ENCODE measurements around the gene NRXN3. TPM values are rescaled to one million over a fixed set of nuclear protein-coding genes. Genes with fewer than 3 reads are reported as not detected.

NRXN3 gene
- total and polyA plus RNA-seq, 4 donors, result 1.5 to 16.6 (median 7.7) TPM

GRCh38 chr14:79856381-79856780 lies 1686.2 kb downstream of the NRXN3 start:
- H3K27me3 ChIP-seq (ENCODE audit: control insufficient read depth in 1 of 2, insufficient read depth in 2 of 2, low read length in 1 of 2), result no peaks in the 10 kb centered on the region
- H3K27ac ChIP-seq (ENCODE audit: low read depth in 1 of 2, low read length in 2 of 2), result no peak overlapping the region
- H3K36me3 ChIP-seq (ENCODE audit: control insufficient read depth in 1 of 2, insufficient read depth in 2 of 2, low read length in 1 of 2), result peaks cover 0 to 3% of the 10 kb centered on the region in 2 donors
- DNase-seq (no peak), ATAC-seq (ENCODE audit: low FRiP score) (no peak)
- H3K4me1 ChIP-seq (ENCODE audit: control insufficient read depth in 1 of 2, insufficient read depth in 2 of 2, low read length in 2 of 2), result no peaks in the 10 kb centered on the region
- WGBS, 2 donors, result 29 to 32% methylated on average over 1 of the region's 1 CpG
- intact Hi-C loops (cut with DNase I), result no loop called here
- no peaks in the 10 kb centered on the region for H3K9me3 ChIP-seq (ENCODE audit: control insufficient read depth, low read length)
- no peak overlapping the region for H3K4me3 ChIP-seq (ENCODE audit: low read length in 2 of 2)

GRCh38 chr14:79861111-79861510 lies 1690.9 kb downstream of the NRXN3 start:
- intact Hi-C loops (cut with DNase I), result no loop called here
- H3K4me1 ChIP-seq (ENCODE audit: control insufficient read depth in 1 of 2, insufficient read depth in 2 of 2, low read length in 2 of 2), result no peaks in the 10 kb centered on the region
- 91 to 92% methylated on average over 9 of the region's 9 CpGs for WGBS, 2 donors
- H3K36me3 ChIP-seq (ENCODE audit: control insufficient read depth in 1 of 2, insufficient read depth in 2 of 2, low read length in 1 of 2), result peaks cover 0 to 3% of the 10 kb centered on the region in 2 donors
- no peak overlapping the region for H3K27ac ChIP-seq (ENCODE audit: low read depth in 1 of 2, low read length in 2 of 2)
- ATAC-seq (ENCODE audit: low FRiP score) (no peak), DNase-seq (no peak)
- no peaks in the 10 kb centered on the region for H3K9me3 ChIP-seq (ENCODE audit: control insufficient read depth, low read length)
- H3K4me3 ChIP-seq (ENCODE audit: low read length in 2 of 2), result no peak overlapping the region
- H3K27me3 ChIP-seq (ENCODE audit: control insufficient read depth in 1 of 2, insufficient read depth in 2 of 2, low read length in 1 of 2), result no peaks in the 10 kb centered on the region

DNA sequence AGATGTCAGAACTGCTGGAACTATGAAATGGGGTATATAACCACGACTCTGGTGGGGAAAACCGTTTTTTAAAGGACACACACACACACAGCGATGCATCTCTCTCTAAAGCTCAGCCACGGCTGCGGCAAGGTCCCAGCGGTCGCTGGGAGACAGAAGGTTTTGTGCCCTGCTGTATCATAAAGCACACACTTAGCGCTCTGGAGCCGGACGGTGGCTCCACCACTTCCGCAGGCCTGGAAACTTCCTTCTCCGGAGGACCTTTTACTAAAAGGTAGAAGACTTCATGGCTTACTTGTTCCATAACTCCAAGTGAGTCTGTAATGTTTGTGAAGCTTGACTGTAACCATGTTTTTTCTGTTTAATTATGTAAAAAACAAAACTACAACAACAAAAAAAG lies 1691.9 kb downstream of the NRXN3 start:
- ATAC-seq (ENCODE audit: low FRiP score) (no peak), DNase-seq (no peak)
- no peaks in the 10 kb centered on the region for H3K4me1 ChIP-seq (ENCODE audit: control insufficient read depth in 1 of 2, insufficient read depth in 2 of 2, low read length in 2 of 2)
- H3K36me3 ChIP-seq (ENCODE audit: control insufficient read depth in 1 of 2, insufficient read depth in 2 of 2, low read length in 1 of 2), result peaks cover 0 to 3% of the 10 kb centered on the region in 2 donors
- H3K27me3 ChIP-seq (ENCODE audit: control insufficient read depth in 1 of 2, insufficient read depth in 2 of 2, low read length in 1 of 2), result no peaks in the 10 kb centered on the region
- no peak overlapping the region for H3K4me3 ChIP-seq (ENCODE audit: low read length in 2 of 2)
- H3K9me3 ChIP-seq (ENCODE audit: control insufficient read depth, low read length), result no peaks in the 10 kb centered on the region
- H3K27ac ChIP-seq (ENCODE audit: low read depth in 1 of 2, low read length in 2 of 2), result no peak overlapping the region
- intact Hi-C loops (cut with DNase I), result no loop called here
- WGBS, 2 donors, result 94 to 98% methylated on average over 12 of the region's 12 CpGs

DNA sequence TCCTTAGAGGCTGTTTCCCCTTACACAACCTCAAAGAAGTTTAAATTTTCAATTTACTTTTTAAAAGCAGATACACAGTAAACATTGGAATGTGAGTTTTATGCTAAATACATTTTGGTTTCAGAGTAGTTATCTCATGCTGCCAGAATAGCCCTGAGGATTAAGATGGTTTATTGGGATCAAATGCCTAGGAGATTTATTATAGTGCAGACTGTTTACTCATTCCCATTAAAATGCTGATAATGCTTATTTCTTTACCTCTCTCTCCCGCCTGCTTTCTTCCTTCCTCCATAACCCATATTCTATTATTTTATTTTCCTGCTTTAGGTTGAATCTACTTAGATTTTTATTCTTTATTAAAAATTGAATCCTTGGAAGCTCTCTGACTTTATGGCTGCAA lies 1701.0 kb downstream of the NRXN3 start:
- Histone ChIP-seq H3K9me3 (ENCODE audit: control insufficient read depth, low read length) (no peaks in the 10 kb centered on the region), H3K27ac (ENCODE audit: low read depth in 1 of 2, low read length in 2 of 2) (no peak overlapping the region), H3K4me1 (ENCODE audit: control insufficient read depth in 1 of 2, insufficient read depth in 2 of 2, low read length in 2 of 2) (no peaks in the 10 kb centered on the region), H3K27me3 (ENCODE audit: control insufficient read depth in 1 of 2, insufficient read depth in 2 of 2, low read length in 1 of 2) (no peaks in the 10 kb centered on the region), H3K4me3 (ENCODE audit: low read length in 2 of 2) (no peak overlapping the region), H3K36me3 (ENCODE audit: control insufficient read depth in 1 of 2, insufficient read depth in 2 of 2, low read length in 1 of 2) (no peaks in the 10 kb centered on the region)
- intact Hi-C loops (cut with DNase I), result no loop called here
- WGBS, 2 donors, result 74 to 75% methylated on average over 1 of the region's 1 CpG
- ATAC-seq (ENCODE audit: low FRiP score), result no peak
- no peak for DNase-seq

DNA sequence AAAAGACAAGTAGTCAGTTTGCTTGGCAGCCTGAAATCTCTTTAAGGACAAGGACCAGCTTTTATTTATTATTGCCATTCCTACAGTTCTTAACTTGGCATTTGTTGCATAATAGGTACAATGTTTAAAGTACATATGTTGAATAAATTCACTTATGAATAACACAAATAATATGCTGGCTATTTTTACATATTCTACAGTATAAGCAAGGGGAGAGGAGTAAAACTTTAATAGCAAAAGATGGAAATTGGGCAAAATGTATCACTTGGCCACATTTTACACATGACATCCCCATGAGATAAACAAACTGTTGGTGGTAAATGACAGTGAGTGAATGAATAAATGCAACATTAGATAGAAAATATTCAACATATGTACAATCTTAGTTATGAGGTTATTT lies 1708.1 kb downstream of the NRXN3 start:
- H3K36me3 ChIP-seq (ENCODE audit: control insufficient read depth in 1 of 2, insufficient read depth in 2 of 2, low read length in 1 of 2), result no peaks in the 10 kb centered on the region
- no peak for ATAC-seq (ENCODE audit: low FRiP score)

DNA sequence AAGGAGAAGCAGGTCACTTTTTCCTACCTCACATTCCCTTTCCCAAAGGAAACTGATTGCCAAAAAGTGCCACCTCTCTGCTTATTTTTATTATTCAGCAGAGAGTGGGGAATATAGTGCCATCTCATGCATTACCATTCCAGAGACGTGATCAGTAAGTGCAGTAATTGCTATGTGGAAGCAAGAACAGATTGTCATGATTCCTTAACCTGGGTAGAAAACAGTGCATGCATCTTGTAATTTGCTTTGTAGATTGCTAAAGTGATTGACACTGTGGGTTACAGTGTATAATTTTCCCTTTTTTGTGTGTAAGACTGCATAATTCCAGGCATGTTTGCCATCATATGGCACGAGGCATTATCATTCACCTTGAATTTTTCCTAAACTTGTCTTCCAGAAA lies 1708.6 kb downstream of the NRXN3 start:
- H3K27me3 ChIP-seq (ENCODE audit: control insufficient read depth in 1 of 2, insufficient read depth in 2 of 2, low read length in 1 of 2), result no peaks in the 10 kb centered on the region
- WGBS, 2 donors, result 73 to 74% methylated on average over 2 of the region's 2 CpGs
- no peaks in the 10 kb centered on the region for H3K9me3 ChIP-seq (ENCODE audit: control insufficient read depth, low read length)
- no peaks in the 10 kb centered on the region for H3K4me1 ChIP-seq (ENCODE audit: control insufficient read depth in 1 of 2, insufficient read depth in 2 of 2, low read length in 2 of 2)
- no peak overlapping the region for H3K27ac ChIP-seq (ENCODE audit: low read depth in 1 of 2, low read length in 2 of 2)
- no peak for ATAC-seq (ENCODE audit: low FRiP score)
- no peak for DNase-seq
- intact Hi-C loops (cut with DNase I), result no loop called here
- no peaks in the 10 kb centered on the region for H3K36me3 ChIP-seq (ENCODE audit: control insufficient read depth in 1 of 2, insufficient read depth in 2 of 2, low read length in 1 of 2)
- H3K4me3 ChIP-seq (ENCODE audit: low read length in 2 of 2), result no peak overlapping the region

More for the DNA sequence above, 1708.1 kb downstream of the NRXN3 start:
- no peak for DNase-seq
- Histone ChIP-seq H3K9me3 (ENCODE audit: control insufficient read depth, low read length) (no peaks in the 10 kb centered on the region), H3K4me3 (ENCODE audit: low read length in 2 of 2) (no peak overlapping the region), H3K4me1 (ENCODE audit: control insufficient read depth in 1 of 2, insufficient read depth in 2 of 2, low read length in 2 of 2) (no peaks in the 10 kb centered on the region), H3K27ac (ENCODE audit: low read depth in 1 of 2, low read length in 2 of 2) (no peak overlapping the region), H3K27me3 (ENCODE audit: control insufficient read depth in 1 of 2, insufficient read depth in 2 of 2, low read length in 1 of 2) (no peaks in the 10 kb centered on the region)
- intact Hi-C loops (cut with DNase I), result no loop called here

DNA sequence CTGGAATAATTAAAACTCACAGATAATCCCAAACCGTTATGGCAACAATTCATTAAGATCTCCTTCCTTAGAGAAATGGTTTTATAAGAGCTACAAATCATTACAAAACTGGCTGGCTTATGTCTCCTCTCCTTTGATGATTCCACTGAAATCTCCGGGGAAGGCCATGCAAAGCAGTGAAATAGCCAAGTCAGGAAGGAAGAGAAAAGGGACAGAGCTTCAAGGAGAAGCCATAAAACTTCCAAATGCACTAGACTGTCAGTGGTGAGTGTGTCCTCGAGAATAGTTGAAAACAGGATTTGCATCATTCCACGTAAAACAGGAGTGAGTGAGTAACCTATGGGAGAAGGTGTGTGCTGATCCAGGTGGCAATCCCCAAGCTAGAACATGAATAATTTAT lies 1711.1 kb downstream of the NRXN3 start:
- Histone ChIP-seq H3K4me1 (ENCODE audit: control insufficient read depth in 1 of 2, insufficient read depth in 2 of 2, low read length in 2 of 2) (no peaks in the 10 kb centered on the region), H3K27me3 (ENCODE audit: control insufficient read depth in 1 of 2, insufficient read depth in 2 of 2, low read length in 1 of 2) (no peaks in the 10 kb centered on the region), H3K27ac (ENCODE audit: low read depth in 1 of 2, low read length in 2 of 2) (no peak overlapping the region), H3K4me3 (ENCODE audit: low read length in 2 of 2) (no peak overlapping the region), H3K36me3 (ENCODE audit: control insufficient read depth in 1 of 2, insufficient read depth in 2 of 2, low read length in 1 of 2) (no peaks in the 10 kb centered on the region), H3K9me3 (ENCODE audit: control insufficient read depth, low read length) (no peaks in the 10 kb centered on the region)
- ATAC-seq (ENCODE audit: low FRiP score), result no peak
- no peak for DNase-seq
- WGBS, 2 donors, result 52 to 60% methylated on average over 4 of the region's 4 CpGs
- intact Hi-C loops (cut with DNase I), result no loop called here

DNA sequence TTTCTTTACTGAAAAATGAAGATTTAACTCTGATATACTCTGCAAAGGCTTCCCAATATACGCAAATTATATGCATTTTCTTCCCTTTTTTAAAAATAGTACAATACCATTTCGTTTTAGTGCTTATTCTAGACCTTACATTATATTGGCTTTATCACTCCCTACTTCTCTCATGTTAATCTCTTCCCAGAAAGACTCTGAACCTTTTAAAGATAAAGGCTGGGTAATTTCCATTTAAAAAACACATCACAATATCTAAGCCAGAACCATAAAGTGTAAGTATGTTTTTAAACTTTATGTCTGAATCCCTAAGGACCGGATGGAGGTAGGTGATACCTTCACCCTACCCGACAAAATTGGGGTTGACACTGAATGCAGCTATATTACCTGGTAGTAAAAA lies 1720.4 kb downstream of the NRXN3 start:
- H3K36me3 ChIP-seq (ENCODE audit: control insufficient read depth in 1 of 2, insufficient read depth in 2 of 2, low read length in 1 of 2), result no peaks in the 10 kb centered on the region
- no peak overlapping the region for H3K27ac ChIP-seq (ENCODE audit: low read depth in 1 of 2, low read length in 2 of 2)
- H3K4me3 ChIP-seq (ENCODE audit: low read length in 2 of 2), result no peak overlapping the region
- intact Hi-C loops (cut with DNase I), result no loop called here
- no peaks in the 10 kb centered on the region for H3K9me3 ChIP-seq (ENCODE audit: control insufficient read depth, low read length)
- ATAC-seq (ENCODE audit: low FRiP score) (no peak), DNase-seq (no peak)
- no peaks in the 10 kb centered on the region for H3K4me1 ChIP-seq (ENCODE audit: control insufficient read depth in 1 of 2, insufficient read depth in 2 of 2, low read length in 2 of 2)
- H3K27me3 ChIP-seq (ENCODE audit: control insufficient read depth in 1 of 2, insufficient read depth in 2 of 2, low read length in 1 of 2), result no peaks in the 10 kb centered on the region
- WGBS, 2 donors, result 74 to 78% methylated on average over 4 of the region's 4 CpGs

DNA sequence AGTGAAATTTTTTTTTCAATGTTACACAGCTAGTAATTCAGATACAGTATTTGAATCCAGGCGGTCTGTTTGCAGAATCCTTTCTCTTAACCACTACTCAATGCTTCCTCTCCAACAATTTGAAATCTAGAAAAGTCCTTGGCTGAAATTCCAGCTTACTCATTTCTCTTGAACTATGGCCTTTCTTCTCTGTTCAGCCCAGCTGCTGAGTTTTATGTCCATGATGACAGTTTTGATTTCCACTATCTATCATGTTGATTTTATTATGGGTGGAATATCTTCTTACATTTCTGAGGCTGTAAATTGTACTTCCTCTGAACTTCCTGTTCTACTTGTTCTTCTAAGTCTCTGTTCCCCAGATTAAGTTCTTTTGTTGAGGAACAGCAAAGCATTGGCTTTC lies 1725.8 kb downstream of the NRXN3 start:
- ATAC-seq (ENCODE audit: low FRiP score) (no peak), DNase-seq (no peak)

More for the DNA sequence above, 1725.8 kb downstream of the NRXN3 start:
- Histone ChIP-seq H3K4me1 (ENCODE audit: control insufficient read depth in 1 of 2, insufficient read depth in 2 of 2, low read length in 2 of 2) (no peaks in the 10 kb centered on the region), H3K27me3 (ENCODE audit: control insufficient read depth in 1 of 2, insufficient read depth in 2 of 2, low read length in 1 of 2) (no peaks in the 10 kb centered on the region), H3K36me3 (ENCODE audit: control insufficient read depth in 1 of 2, insufficient read depth in 2 of 2, low read length in 1 of 2) (no peaks in the 10 kb centered on the region), H3K9me3 (ENCODE audit: control insufficient read depth, low read length) (no peaks in the 10 kb centered on the region), H3K4me3 (ENCODE audit: low read length in 2 of 2) (no peak overlapping the region), H3K27ac (ENCODE audit: low read depth in 1 of 2, low read length in 2 of 2) (no peak overlapping the region)
- 84 to 95% methylated on average over 1 of the region's 1 CpG for WGBS, 2 donors
- intact Hi-C loops (cut with DNase I), result no loop called here
